Ovary (tissue), 9 donors: Measurements from ENCODE around the gene DENND5A. TPM values are rescaled to one million over a fixed set of nuclear protein-coding genes. Genes with fewer than 3 reads are reported as not detected.
"Not testable (repeated sequence)": the region's sequence is repeated elsewhere in the genome, so short reads cannot be mapped to it uniquely, and the experiment has no call there.

Experiments used
- DNase-seq, 5 donors: peaks; one replicate each; pipeline ENCODE4 v3.0.0-alpha.2; 2019 to 2020
- H3K27ac ChIP-seq, 2 donors: fragments of 200-600 bp; one replicate each; pipeline versions ENCODE4 v1.5.1 to v1.8.0; 2019 to 2022
- H3K27me3 ChIP-seq: fragments of 200-600 bp; one replicate; pipeline ENCODE4 v1.8.0; 2022
- H3K36me3 ChIP-seq: fragments of 200-600 bp; sonication (generic); one replicate; pipeline ENCODE4 v1.5.1; 2019
- H3K4me1 ChIP-seq: one replicate; pipeline ENCODE4 v1.8.1; 2013; ENCODE audit warnings: mild to moderate bottlenecking, moderate library complexity; ENCODE audit not compliant: insufficient read depth
- H3K4me3 ChIP-seq: fragments of 200-600 bp; sonication (generic); one replicate; pipeline ENCODE4 v1.5.1; 2017
- H3K9me3 ChIP-seq, 2 donors: fragments of 200-600 bp in 1 of 2; sonication (generic) in 1 of 2; one replicate each; pipeline versions ENCODE4 v1.5.1 to v1.8.1; 2013 to 2019; ENCODE audit warnings: mild to moderate bottlenecking in 1 of 2, moderate library complexity in 1 of 2
- CTCF ChIP-seq, 3 donors: fragments of 450-650 bp in 2 of 3; fragments of 200-600 bp in 1 of 3; IDR thresholded peaks; one replicate each; pipeline versions ENCODE4 v1.5.1 to v1.8.0; 2016 to 2022; ENCODE audit warnings: antibody characterized with exemption in 3 of 3, mild to moderate bottlenecking in 1 of 3
- EP300 ChIP-seq: sonication (generic); formaldehyde crosslinking; IDR thresholded peaks from one replicate; pipeline ENCODE4 v1.6.1; 2017; ENCODE audit warnings: antibody characterized with exemption
- POLR2A ChIP-seq: fragments of 450-650 bp; IDR thresholded peaks from one replicate; pipeline ENCODE4 v1.6.1; 2017; ENCODE audit warnings: antibody characterized with exemption, mild to moderate bottlenecking, moderate library complexity
- WGBS, 3 donors: extraction: QIAGEN DNeasy Blood & Tissue Kit in 1 of 3; methylation state at CpG; one replicate each; pipeline versions ENCODE4 v1.1.5 to v1.1.7; 2013 to 2017; 5-methylcytosine and 5-hydroxymethylcytosine counted together
- intact Hi-C, 4 donors: fragments of 100-400 bp; cut with DNase I; formaldehyde crosslinking; loops; one replicate each; pipeline versions ENCODE4 v1.11.0 to v1.15.1; 2022 to 2023
- polyA plus RNA-seq, 2 donors: library from polyadenylated mRNA; stranded (reverse); fragments of 200-250 nt in 1 of 2; fragments of 350-450 nt in 1 of 2; fragmentation: Illumina TruSeq in 1 of 2; extraction: RNeasy Lipid Tissue Mini Kit (QIAGEN cat#74804) in 1 of 2; gene quantifications; one replicate each; pipeline ENCODE4 v1.2.3, GENCODE V29; 2013 to 2014
- total RNA-seq, 7 donors: library from RNA; depleted of rRNA in 2 of 7; stranded (reverse); fragments of >200 nt in 2 of 7; fragmentation: NEBNext Ultra II Directional in 3 of 7; extraction: Animal tissue kit (Norgen Biotek cat#: 25700) in 3 of 7; gene quantifications; one replicate each; pipeline versions ENCODE4 v1.1.0 to v1.2.4, GENCODE V29; 2016 to 2023
- donor health status: DM: no; HTN: no; CAD: no; lungs with moderate emphysema.
- donor health status: DM: no; HTN: no; CAD: no.
- donor health status: Bipolar disorder and iron deficiency.
- donor health status: DM: yes; HTN: yes; CAD: no.
- donor health status: DM: no; HTN: no; CAD: no.
- donor health status: DM: yes; HTN: yes; CAD: no.

Gene DENND5A
- total and polyA plus RNA-seq, 9 donors = 44.2 to 122 (median 66.6) TPM

GRCh38 chr11:9228091-9228490 is 37.1 kb downstream of the DENND5A start:
- no peak overlapping the region for H3K27ac ChIP-seq
- no peaks in the 10 kb centered on the region for H3K36me3 ChIP-seq
- H3K4me3 ChIP-seq = no peak overlapping the region
- H3K4me1 ChIP-seq = peaks cover 5% of the 10 kb centered on the region
- intact Hi-C loops = no loop called here
- H3K9me3 ChIP-seq = no peaks in the 10 kb centered on the region
- no peak for TF ChIP-seq POLR2A
- no peak for TF ChIP-seq EP300
- no peak for TF ChIP-seq CTCF (IDR thresholded peaks at IDR 0.05)
- H3K27me3 ChIP-seq = no peaks in the 10 kb centered on the region
- no peak for DNase-seq
- WGBS, 3 donors = 87 to 91% (median 90%) methylated on average over 5 of the region's 5 CpGs

- no peaks in the 10 kb centered on the region for H3K27me3 ChIP-seq
- no peak for TF ChIP-seq CTCF (IDR thresholded peaks at IDR 0.05)
- TF ChIP-seq EP300 = no peak
- TF ChIP-seq POLR2A = no peak
- no peaks in the 10 kb centered on the region for H3K9me3 ChIP-seq
- no peak overlapping the region for H3K4me3 ChIP-seq
- intact Hi-C loops = no loop called here
- H3K27ac ChIP-seq = no peak overlapping the region
- no peak for DNase-seq
- 96 to 100% (median 100%) methylated on average over 1 of the region's 1 CpG for WGBS, 3 donors
- H3K4me1 ChIP-seq = peaks cover 2% of the 10 kb centered on the region
- no peaks in the 10 kb centered on the region for H3K36me3 ChIP-seq
Measured at GRCh38 chr11:9225748-9226298, 39.3 kb downstream of the DENND5A start.

- Histone ChIP-seq H3K4me3 (no peak overlapping the region), H3K27me3 (no peaks in the 10 kb centered on the region), H3K9me3 (no peaks in the 10 kb centered on the region), H3K4me1 (no peaks in the 10 kb centered on the region), H3K36me3 (no peaks in the 10 kb centered on the region), H3K27ac (no peak overlapping the region)
- 49 to 52% (median 50%) methylated on average over 3 of the region's 3 CpGs for WGBS, 3 donors
- no peak for DNase-seq
- intact Hi-C loops = no loop called here
- no peak for TF ChIP-seq EP300
- no peak for TF ChIP-seq POLR2A
- TF ChIP-seq CTCF (IDR thresholded peaks at IDR 0.05) = no peak
Measured at GRCh38 chr11:9222654-9223053, 42.5 kb downstream of the DENND5A start.

GRCh38 chr11:9220853-9221252 is 44.3 kb downstream of the DENND5A start:
- H3K4me3 ChIP-seq, intact Hi-C loops, DNase-seq, H3K36me3 ChIP-seq, H3K4me1 ChIP-seq, H3K27ac ChIP-seq, H3K27me3 ChIP-seq, H3K9me3 ChIP-seq: not testable (repeated sequence)
- WGBS, 3 donors = 96 to 98% (median 98%) methylated on average over 9 of the region's 9 CpGs

- no peaks in the 10 kb centered on the region for H3K4me1 ChIP-seq
- 48 to 71% (median 68%) methylated on average over 2 of the region's 2 CpGs for WGBS, 3 donors
- H3K4me3 ChIP-seq = no peak overlapping the region
- no peaks in the 10 kb centered on the region for H3K9me3 ChIP-seq
- H3K27ac ChIP-seq = no peak overlapping the region
- no peaks in the 10 kb centered on the region for H3K27me3 ChIP-seq
- no peaks in the 10 kb centered on the region for H3K36me3 ChIP-seq
- TF ChIP-seq CTCF (IDR thresholded peaks at IDR 0.05) (no peak), EP300 (peak; percentile 21), POLR2A (no peak)
- peak in 1 of 5 donors; percentile 24 for DNase-seq
- intact Hi-C loops = no loop called here
Measured at GRCh38 chr11:9219572-9219971, 45.6 kb downstream of the DENND5A start.
